Muscle of leg (tissue), 11 donors: ENCODE results near the gene STK33. TPM values are rescaled to one million over a fixed set of nuclear protein-coding genes. Genes with fewer than 3 reads are reported as not detected.

ENCODE experiments used
- DNase-seq: peaks from one replicate; pipeline ENCODE4 v3.0.0; 2013
- H3K27ac ChIP-seq: one replicate; pipeline ENCODE4 v1.5.1; 2013; ENCODE audit warnings: mild to moderate bottlenecking, low read length, control low read depth
- H3K27me3 ChIP-seq: one replicate; pipeline ENCODE4 v1.6.1; 2013; ENCODE audit warnings: low read length; ENCODE audit not compliant: control insufficient read depth, insufficient read depth
- H3K36me3 ChIP-seq: one replicate; pipeline ENCODE4 v1.6.1; 2013; ENCODE audit warnings: low read length; ENCODE audit not compliant: control insufficient read depth, insufficient read depth
- H3K4me1 ChIP-seq: one replicate; pipeline ENCODE4 v1.6.1; 2013; ENCODE audit warnings: low read length; ENCODE audit not compliant: control insufficient read depth, insufficient read depth
- H3K4me3 ChIP-seq: one replicate; pipeline ENCODE4 v1.5.1; 2013; ENCODE audit warnings: low read length, control low read depth
- H3K9me3 ChIP-seq: replicated peaks from 2 replicates; pipeline ENCODE4 v1.6.1; 2013; ENCODE audit warnings: low read depth, low read length; ENCODE audit not compliant: control insufficient read depth
- WGBS: methylation state at CpG from one replicate; pipeline ENCODE4 v1.1.5; 2013; ENCODE audit warnings: missing lambda C conversion rate; ENCODE audit not compliant: insufficient coverage; 5-methylcytosine and 5-hydroxymethylcytosine counted together
- polyA plus RNA-seq, 8 donors: library from polyadenylated mRNA; unstranded; fragments of 120-200 nt; gene quantifications; one replicate each; pipeline versions ENCODE4 v1.2.1 to v1.2.3, GENCODE V29; 2013; ENCODE audit warnings: inconsistent platforms in 1 of 8, low replicate concordance in 1 of 8; ENCODE audit not compliant: insufficient read length in 8 of 8, insufficient read depth in 1 of 8
- total RNA-seq: library from RNA; stranded (reverse); fragments of 120-200 nt; gene quantifications from one replicate; pipeline ENCODE4 v1.2.4, GENCODE V29; 2013

Gene STK33
- total and polyA plus RNA-seq, 9 donors: 2.9 to 5.8 (median 4.2) TPM

- no peaks in the 10 kb centered on the region for H3K4me1 ChIP-seq
- no peaks in the 10 kb centered on the region for H3K36me3 ChIP-seq
- 100% methylated on average over 2 of the region's 4 CpGs for WGBS
- no peaks in the 10 kb centered on the region for H3K27me3 ChIP-seq
- no peak for DNase-seq
- H3K27ac ChIP-seq: no peak overlapping the region
- H3K9me3 ChIP-seq: peaks cover 5% of the 10 kb centered on the region
- no peak overlapping the region for H3K4me3 ChIP-seq
Observed at GRCh38 chr11:8558436-8558835, 35.6 kb downstream of the STK33 start.

DNA sequence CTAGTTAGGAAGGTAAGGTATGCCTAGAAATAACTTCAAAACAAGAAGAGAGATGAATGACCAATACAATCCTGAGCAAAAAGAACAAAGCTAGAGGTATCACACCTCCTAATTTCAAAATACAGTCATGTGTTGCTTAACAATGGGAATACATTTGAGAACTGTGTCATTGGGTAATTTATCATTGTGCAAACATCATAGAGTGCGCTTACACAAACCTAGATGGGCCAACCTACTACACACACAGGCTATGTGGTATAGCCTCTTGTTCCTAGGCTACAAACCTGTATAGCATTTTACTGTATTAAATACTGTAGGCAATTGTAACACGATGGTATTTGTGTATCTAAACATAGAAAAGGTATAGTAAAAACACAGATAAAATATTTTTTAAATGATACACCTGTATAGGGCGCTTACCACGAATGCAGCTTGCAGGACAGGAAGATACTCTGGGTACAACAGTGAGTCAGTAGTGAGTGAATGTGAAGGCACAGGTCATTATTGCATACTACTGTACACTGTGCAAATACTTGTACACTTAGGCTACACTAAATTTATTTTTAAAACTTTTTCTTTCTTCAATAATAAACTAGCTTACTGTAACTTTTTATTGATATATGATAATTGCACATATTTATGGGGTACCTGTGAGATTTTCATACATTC lies 48.2 kb downstream of the STK33 start:
- H3K4me3 ChIP-seq: no peak overlapping the region
- no peaks in the 10 kb centered on the region for H3K4me1 ChIP-seq
- no peak for DNase-seq
- no peak overlapping the region for H3K27ac ChIP-seq
- H3K9me3 ChIP-seq: peaks cover 4% of the 10 kb centered on the region
- no peaks in the 10 kb centered on the region for H3K36me3 ChIP-seq
- WGBS: no CpG with 5 or more reads among the region's 4 CpGs
- H3K27me3 ChIP-seq: no peaks in the 10 kb centered on the region

DNA sequence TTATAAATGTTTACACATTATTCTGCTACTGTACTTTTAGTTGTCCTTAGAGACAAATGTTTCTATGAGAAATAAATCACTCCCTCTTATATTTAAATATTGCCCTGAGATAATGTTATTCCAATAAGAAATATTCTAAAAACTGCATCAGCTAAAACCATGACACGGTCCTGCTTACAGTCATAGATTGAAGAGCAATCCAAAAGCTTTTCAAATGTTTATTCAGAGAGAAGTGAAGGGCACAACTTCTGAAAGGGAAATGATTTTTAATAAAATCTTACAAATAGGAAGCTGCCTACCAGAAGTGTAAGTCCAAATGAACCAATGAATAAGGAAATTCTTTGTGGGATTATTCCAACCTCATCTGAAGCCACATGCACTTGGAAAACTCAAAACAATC lies 49.2 kb downstream of the STK33 start:
- H3K9me3 ChIP-seq: peaks cover 4% of the 10 kb centered on the region
- WGBS: no CpG with 5 or more reads among the region's 1 CpG

DNA sequence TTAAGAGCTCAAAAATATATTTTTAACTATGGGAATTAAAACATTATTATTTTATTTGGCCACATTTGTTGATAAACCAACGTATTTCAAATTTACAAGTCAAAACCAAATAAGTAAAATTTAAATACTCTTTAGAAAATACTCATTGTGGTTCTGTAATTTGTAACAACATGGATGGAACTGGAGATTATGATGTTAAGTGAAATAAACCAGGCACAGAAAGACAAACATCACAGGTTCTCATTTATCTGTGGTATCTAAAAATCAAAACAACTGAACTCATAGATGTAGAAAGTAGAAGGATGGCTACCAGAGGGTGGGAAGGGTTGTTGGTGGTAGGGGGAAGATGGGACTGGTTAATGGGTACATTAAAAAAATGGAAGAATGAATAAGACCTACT lies 50.8 kb downstream of the STK33 start:
- Histone ChIP-seq H3K4me1 (no peaks in the 10 kb centered on the region), H3K4me3 (no peak overlapping the region), H3K9me3 (peaks cover 4% of the 10 kb centered on the region), H3K27me3 (no peaks in the 10 kb centered on the region), H3K36me3 (no peaks in the 10 kb centered on the region), H3K27ac (no peak overlapping the region)
- DNase-seq: no peak
- WGBS: no CpG with 5 or more reads among the region's 1 CpG

More for the DNA sequence above, 49.2 kb downstream of the STK33 start:
- Histone ChIP-seq H3K36me3 (no peaks in the 10 kb centered on the region), H3K4me1 (no peaks in the 10 kb centered on the region), H3K4me3 (no peak overlapping the region), H3K27ac (no peak overlapping the region), H3K27me3 (no peaks in the 10 kb centered on the region)
- no peak for DNase-seq

DNA sequence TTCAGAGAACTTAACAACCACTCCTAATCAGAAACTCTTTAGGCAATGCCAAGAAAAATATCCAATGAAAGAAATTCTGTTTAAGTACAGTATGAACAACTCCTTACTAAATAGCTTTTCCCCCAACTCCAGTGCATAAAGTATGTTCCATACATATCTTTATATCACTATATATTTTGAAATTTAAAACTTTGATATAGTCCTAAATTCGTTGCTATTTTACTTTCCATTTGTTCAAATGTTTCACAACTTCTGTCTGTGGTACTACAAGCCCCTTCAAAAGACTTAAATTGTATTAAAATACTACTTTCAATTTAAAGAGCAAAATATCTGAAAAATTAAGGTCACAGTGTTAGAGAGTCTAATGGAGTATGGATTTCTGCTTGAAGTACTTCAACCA lies 52.6 kb downstream of the STK33 start:
- DNase-seq: no peak
- no CpG with 5 or more reads among the region's 1 CpG for whole genome bisulfite sequencing
- Histone ChIP-seq H3K27ac (no peak overlapping the region), H3K36me3 (no peaks in the 10 kb centered on the region), H3K4me1 (no peaks in the 10 kb centered on the region), H3K4me3 (no peak overlapping the region), H3K27me3 (no peaks in the 10 kb centered on the region), H3K9me3 (no peaks in the 10 kb centered on the region)

GRCh38 chr11:8533332-8533731 lies 60.7 kb downstream of the STK33 start:
- Histone ChIP-seq H3K4me1 (peaks cover 2% of the 10 kb centered on the region), H3K27ac (no peak overlapping the region), H3K9me3 (no peaks in the 10 kb centered on the region), H3K27me3 (no peaks in the 10 kb centered on the region), H3K36me3 (no peaks in the 10 kb centered on the region), H3K4me3 (no peak overlapping the region)
- no CpG with 5 or more reads among the region's 4 CpGs for WGBS
- no peak for DNase-seq

DNA sequence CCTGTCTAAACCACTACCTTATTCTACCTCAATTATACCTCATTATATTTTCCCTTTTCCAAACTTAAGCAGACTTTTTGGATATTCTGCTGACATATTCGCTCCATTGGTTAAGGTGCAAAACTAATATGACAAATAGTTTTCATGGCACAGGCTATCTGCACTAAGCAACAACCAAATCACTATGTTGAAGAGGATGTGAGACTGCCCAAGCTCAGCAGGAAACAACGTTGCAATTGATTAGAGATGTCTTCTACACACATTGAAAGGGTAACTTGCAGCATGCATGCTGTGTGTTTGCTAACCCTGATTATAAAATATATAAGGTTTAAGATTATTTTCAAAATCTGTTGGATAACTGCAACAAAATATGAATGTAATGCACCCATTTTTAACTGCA lies 61.6 kb downstream of the STK33 start:
- WGBS: 80% methylated on average over 1 of the region's 2 CpGs
- H3K9me3 ChIP-seq: no peaks in the 10 kb centered on the region
- H3K27me3 ChIP-seq: no peaks in the 10 kb centered on the region
- no peak overlapping the region for H3K4me3 ChIP-seq
- H3K4me1 ChIP-seq: peaks cover 2% of the 10 kb centered on the region
- no peaks in the 10 kb centered on the region for H3K36me3 ChIP-seq
- H3K27ac ChIP-seq: no peak overlapping the region
- DNase-seq: no peak

DNA sequence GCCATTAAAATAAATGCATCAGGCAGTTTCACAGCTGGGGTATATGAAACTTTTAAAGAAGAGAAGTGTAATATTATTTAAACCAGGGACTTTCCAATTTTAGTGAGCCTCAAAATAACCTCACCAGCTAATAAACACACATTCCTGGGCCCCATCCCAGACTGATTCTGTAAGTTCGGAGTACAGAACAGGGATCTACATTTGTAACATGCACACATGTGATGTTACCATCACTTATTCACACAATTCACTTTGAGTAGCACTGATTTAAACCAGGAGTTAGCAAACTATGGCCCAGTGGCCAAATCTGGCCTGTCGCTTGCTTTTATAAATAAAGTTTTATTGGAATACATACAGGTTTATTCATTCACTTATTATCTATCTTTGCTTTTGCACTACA lies 62.0 kb downstream of the STK33 start:
- WGBS: no CpG with 5 or more reads among the region's 2 CpGs
- no peaks in the 10 kb centered on the region for H3K9me3 ChIP-seq
- peaks cover 2% of the 10 kb centered on the region for H3K4me1 ChIP-seq
- DNase-seq: no peak
- no peak overlapping the region for H3K4me3 ChIP-seq
- H3K36me3 ChIP-seq: no peaks in the 10 kb centered on the region
- no peaks in the 10 kb centered on the region for H3K27me3 ChIP-seq
- H3K27ac ChIP-seq: no peak overlapping the region

GRCh38 chr11:8531312-8531711 lies 62.7 kb downstream of the STK33 start:
- peaks cover 2% of the 10 kb centered on the region for H3K4me1 ChIP-seq
- WGBS: 47% methylated on average over 2 of the region's 4 CpGs
- H3K27me3 ChIP-seq: no peaks in the 10 kb centered on the region
- no peaks in the 10 kb centered on the region for H3K36me3 ChIP-seq
- no peaks in the 10 kb centered on the region for H3K9me3 ChIP-seq
- peak; percentile 87 for DNase-seq
- no peak overlapping the region for H3K4me3 ChIP-seq
- H3K27ac ChIP-seq: peak overlapping the region; percentile 43

GRCh38 chr11:8527939-8528338 lies 66.1 kb downstream of the STK33 start:
- no peaks in the 10 kb centered on the region for H3K9me3 ChIP-seq
- H3K4me3 ChIP-seq: no peak overlapping the region
- H3K27me3 ChIP-seq: no peaks in the 10 kb centered on the region
- peaks cover 2% of the 10 kb centered on the region for H3K4me1 ChIP-seq
- WGBS: 44% methylated on average over 2 of the region's 3 CpGs
- H3K27ac ChIP-seq: no peak overlapping the region
- H3K36me3 ChIP-seq: no peaks in the 10 kb centered on the region
- no peak for DNase-seq

DNA sequence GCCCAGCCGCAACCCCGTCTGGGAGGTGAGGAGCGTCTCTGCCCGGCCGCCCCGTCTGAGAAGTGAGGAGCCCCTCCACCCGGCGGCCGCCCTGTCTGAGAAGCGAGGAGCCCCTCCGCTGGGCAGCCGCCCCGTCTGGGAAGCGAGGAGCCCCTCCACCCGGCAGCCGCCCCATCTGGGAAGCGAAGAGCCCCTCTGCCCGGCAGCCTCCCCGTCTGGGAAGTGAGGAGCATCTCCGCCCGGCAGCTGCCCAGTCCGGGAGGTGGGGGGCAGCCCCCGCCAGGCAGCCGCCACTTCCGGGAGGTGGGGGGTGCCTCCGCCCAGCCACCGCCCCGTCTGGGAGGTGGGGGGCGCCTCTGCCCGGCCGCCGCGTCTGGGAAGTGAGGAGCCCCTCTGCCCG lies 70.6 kb downstream of the STK33 start:
- Histone ChIP-seq H3K4me1 (no peaks in the 10 kb centered on the region), H3K27ac (no peak overlapping the region), H3K36me3 (no peaks in the 10 kb centered on the region), H3K9me3 (peaks cover 2% of the 10 kb centered on the region), H3K4me3 (no peak overlapping the region), H3K27me3 (no peaks in the 10 kb centered on the region)
- 95% methylated on average over 34 of the region's 34 CpGs for WGBS
- DNase-seq: no peak
